ENCODE results near the gene SLC9A9.

- TF ChIP-seq EZH2 (IDR thresholded peaks at IDR 0.05; ENCODE audit: borderline replicate concordance, low read depth, low read length, severe bottlenecking), result no peak
- TF ChIP-seq, protein P1, sequence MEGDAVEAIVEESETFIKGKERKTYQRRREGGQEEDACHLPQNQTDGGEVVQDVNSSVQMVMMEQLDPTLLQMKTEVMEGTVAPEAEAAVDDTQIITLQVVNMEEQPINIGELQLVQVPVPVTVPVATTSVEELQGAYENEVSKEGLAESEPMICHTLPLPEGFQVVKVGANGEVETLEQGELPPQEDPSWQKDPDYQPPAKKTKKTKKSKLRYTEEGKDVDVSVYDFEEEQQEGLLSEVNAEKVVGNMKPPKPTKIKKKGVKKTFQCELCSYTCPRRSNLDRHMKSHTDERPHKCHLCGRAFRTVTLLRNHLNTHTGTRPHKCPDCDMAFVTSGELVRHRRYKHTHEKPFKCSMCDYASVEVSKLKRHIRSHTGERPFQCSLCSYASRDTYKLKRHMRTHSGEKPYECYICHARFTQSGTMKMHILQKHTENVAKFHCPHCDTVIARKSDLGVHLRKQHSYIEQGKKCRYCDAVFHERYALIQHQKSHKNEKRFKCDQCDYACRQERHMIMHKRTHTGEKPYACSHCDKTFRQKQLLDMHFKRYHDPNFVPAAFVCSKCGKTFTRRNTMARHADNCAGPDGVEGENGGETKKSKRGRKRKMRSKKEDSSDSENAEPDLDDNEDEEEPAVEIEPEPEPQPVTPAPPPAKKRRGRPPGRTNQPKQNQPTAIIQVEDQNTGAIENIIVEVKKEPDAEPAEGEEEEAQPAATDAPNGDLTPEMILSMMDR (IDR thresholded peaks at IDR 0.05; ENCODE audit: borderline replicate concordance, extremely low read depth, low read length, poor library complexity, severe bottlenecking), result no peak
Observed at GRCh38 chr3:143819890-143820289, 28.4 kb downstream of the SLC9A9 start.

Measured in DND-41 (cell line).